Panc1 (cell line): ENCODE measurements around the gene B9D2. TPM values are rescaled to one million over a fixed set of nuclear protein-coding genes. Genes with fewer than 3 reads are reported as not detected.
"Not testable (repeated sequence)": the region's sequence is repeated elsewhere in the genome, so short reads cannot be mapped to it uniquely, and the experiment has no call there.

Source experiments
- ATAC-seq: fragments of 200-7000 bp; cut with Tn5 transposase; 2 replicates; pipeline ENCODE4 v1.9.1; 2020; ENCODE audit warnings: mild to moderate bottlenecking, moderate library complexity
- BruUV-seq: library from RNA; stranded (reverse); fragments of 400-500 nt; replicated peaks from 2 replicates; lab custom pipeline; 2021; lab: Mats Ljungman, UMichigan
- CTCF ChIA-PET: fragments of 300-600 bp; sonication (Branson Sonifier 250); formaldehyde crosslinking; loops from one replicate; lab custom pipeline; 2022; ENCODE audit warnings: antibody characterized with exemption; lab: Charles Lee
- POLR2A ChIA-PET: fragments of 300-600 bp; sonication (Branson Sonifier 250); formaldehyde crosslinking; loops from one replicate; lab custom pipeline; 2022; ENCODE audit warnings: antibody characterized with exemption; lab: Charles Lee
- DNase-seq: peaks from one replicate; pipeline ENCODE4 v3.0.0-alpha.2; 2010; ENCODE audit warnings: low read depth, low spot score
- H3K27ac ChIP-seq: 2 replicates; pipeline ENCODE4 v1.5.1; 2011; ENCODE audit warnings: mild to moderate bottlenecking, low read length, inconsistent platforms
- H3K27me3 ChIP-seq: fragments of 200-500 bp; sonication (Bioruptor generic); 2 replicates; pipeline ENCODE4 v1.6.0; 2014; ENCODE audit warnings: low read length, inconsistent platforms; ENCODE audit not compliant: control insufficient read depth, insufficient read depth
- H3K36me3 ChIP-seq: fragments of 200-500 bp; sonication (Bioruptor generic); 2 replicates; pipeline ENCODE4 v1.5.1; 2014; ENCODE audit warnings: inconsistent platforms, mild to moderate bottlenecking, low read length, moderate library complexity; ENCODE audit not compliant: control insufficient read depth, insufficient read depth
- H3K4me1 ChIP-seq: 2 replicates; pipeline ENCODE4 v1.5.1; 2011; ENCODE audit warnings: inconsistent platforms, mild to moderate bottlenecking, low read length, moderate library complexity; ENCODE audit not compliant: control insufficient read depth, insufficient read depth
- H3K4me3 ChIP-seq, 2 experiments: 2 replicates each; pipeline ENCODE4 v1.5.1; 2011 to 2012; ENCODE audit warnings: low read depth in 2 of 2, low read length in 2 of 2, mild to moderate bottlenecking in 2 of 2, inconsistent platforms in 1 of 2, moderate library complexity in 1 of 2
- H3K9me3 ChIP-seq: fragments of 200-500 bp; sonication (Bioruptor generic); 2 replicates; pipeline ENCODE4 v1.5.1; 2014; ENCODE audit warnings: low read depth, mild to moderate bottlenecking, inconsistent platforms, low read length, moderate library complexity; ENCODE audit not compliant: control insufficient read depth, insufficient read depth
- CTCF ChIP-seq: fragments of 450-650 bp; IDR thresholded peaks from 2 replicates; pipeline ENCODE4 v1.5.1; 2017; ENCODE audit warnings: mild to moderate bottlenecking
- POLR2AphosphoS5 ChIP-seq: IDR thresholded peaks from 2 replicates; pipeline ENCODE4 v1.6.1; 2012; ENCODE audit warnings: mild to moderate bottlenecking, low read depth, low read length, moderate library complexity
- REST ChIP-seq, 2 experiments: IDR thresholded peaks; 2 replicates each; pipeline ENCODE4 v1.6.1; 2011 to 2012; ENCODE audit warnings: low read depth in 2 of 2, control low read depth in 1 of 2, low read length in 1 of 2, mild to moderate bottlenecking in 1 of 2, moderate library complexity in 1 of 2; ENCODE audit not compliant: insufficient read depth in 1 of 2
- SIN3A ChIP-seq: IDR thresholded peaks from 2 replicates; pipeline ENCODE4 v1.6.1; 2012; ENCODE audit warnings: low read depth, mild to moderate bottlenecking, low read length, moderate library complexity, borderline replicate concordance; ENCODE audit not compliant: insufficient read depth
- TCF7L2 ChIP-seq: IDR thresholded peaks from 2 replicates; pipeline ENCODE4 v1.6.1; 2011; ENCODE audit warnings: mild to moderate bottlenecking, low read depth, low read length, inconsistent platforms
- in situ Hi-C: cut with HindIII; loops from 2 replicates; pipeline ENCODE4 v1.10.0; 2016; ENCODE audit warnings: low sequenced_read_pairs, low pct_unique_long_range_greater_than_20kb
- intact Hi-C: fragments of 100-400 bp; cut with micrococcal nuclease; formaldehyde crosslinking; loops from one replicate; pipeline ENCODE4 v1.10.0; 2022; ENCODE audit not compliant: unreplicated experiment
- total RNA-seq: library from RNA; stranded (reverse); gene quantifications from one replicate; pipeline ENCODE4 v1.2.1, GENCODE V29; 2021; ENCODE audit not compliant: unreplicated experiment

Gene B9D2
- total RNA-seq, 1 experiment from 2014 or later, result 7.1 TPM

- ChIA-PET POLR2A (no interaction called here), CTCF (no interaction called here)
- no peaks in the 10 kb centered on the region for H3K9me3 ChIP-seq
- in situ Hi-C loops, result no loop called here
- ATAC-seq (no peak), DNase-seq (no peak)
- no peak overlapping the region for H3K27ac ChIP-seq
- no TSS peak for BruUV-seq
- H3K27me3 ChIP-seq, result no peaks in the 10 kb centered on the region
- H3K4me3 ChIP-seq, result no peak overlapping the region
- no peaks in the 10 kb centered on the region for H3K36me3 ChIP-seq
- H3K4me1 ChIP-seq, result no peaks in the 10 kb centered on the region
- TF ChIP-seq SIN3A (no peak), REST (IDR thresholded peaks at IDR 0.05; ENCODE audit: insufficient read depth in 1 of 2, low read depth in 2 of 2, low read length in 1 of 2) (no peak), TCF7L2 (no peak), CTCF (no peak), POLR2AphosphoS5 (no peak)
- intact Hi-C loops, result no loop called here
Observed at GRCh38 chr19:41384351-41384750, 20.4 kb upstream of the B9D2 start.

GRCh38 chr19:41381536-41381935 is 17.6 kb upstream of the B9D2 start:
- BruUV-seq, H3K4me3 ChIP-seq, DNase-seq, H3K27ac ChIP-seq, H3K27me3 ChIP-seq, ATAC-seq, H3K36me3 ChIP-seq, POLR2A ChIA-PET, in situ Hi-C loops, intact Hi-C loops, CTCF ChIA-PET, H3K4me1 ChIP-seq, H3K9me3 ChIP-seq: not testable (repeated sequence)

DNA sequence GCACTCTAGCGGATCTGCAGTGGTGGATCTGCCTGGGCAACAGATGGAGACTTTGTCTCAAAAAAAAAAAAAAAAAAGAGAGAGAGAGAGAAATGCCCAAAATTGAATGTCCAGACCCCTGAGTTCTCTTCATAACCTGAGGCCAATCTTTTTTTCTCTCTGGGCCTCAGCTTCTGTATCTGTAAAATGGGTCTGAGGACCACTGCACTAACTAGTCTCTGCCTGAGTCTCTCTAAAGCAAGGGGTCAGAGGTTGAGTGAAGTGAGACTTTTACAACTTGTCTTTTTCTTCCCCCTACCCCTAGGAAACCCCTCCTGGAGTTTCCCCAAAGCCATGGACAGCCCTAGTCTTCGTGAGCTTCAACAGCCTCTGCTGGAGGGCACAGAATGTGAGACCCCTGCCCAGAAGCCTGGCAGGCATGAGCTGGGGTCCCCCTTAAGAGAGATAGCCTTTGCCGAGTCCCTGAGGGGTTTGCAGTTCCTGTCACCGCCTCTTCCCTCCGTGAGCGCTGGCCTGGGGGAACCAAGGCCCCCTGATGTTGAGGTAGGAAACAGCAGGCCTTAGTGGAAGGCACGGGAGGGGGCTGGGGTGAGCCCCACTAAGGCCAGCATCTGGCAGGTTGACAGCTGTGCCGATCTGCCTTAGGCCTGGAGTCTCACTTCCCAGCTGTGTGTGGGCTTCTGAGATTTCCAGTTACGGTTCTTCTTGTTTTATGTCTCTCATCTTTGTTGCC is 14.2 kb upstream of the B9D2 start:
- TF ChIP-seq REST (IDR thresholded peaks at IDR 0.05; ENCODE audit: insufficient read depth in 1 of 2, low read depth in 2 of 2, low read length in 1 of 2) (no peak), SIN3A (no peak), TCF7L2 (no peak), POLR2AphosphoS5 (no peak), CTCF (no peak)
- 0 out of 2 replicates have a peak, but pooled peaks have one; percentile 20 for ATAC-seq
- CTCF ChIA-PET, result no interaction called here
- Histone ChIP-seq H3K9me3 (no peaks in the 10 kb centered on the region), H3K27ac (no peak overlapping the region), H3K4me3 (no peak overlapping the region), H3K27me3 (no peaks in the 10 kb centered on the region), H3K4me1 (peaks cover 4% of the 10 kb centered on the region; the same call in 1 of the 2 replicates), H3K36me3 (no peaks in the 10 kb centered on the region)
- POLR2A ChIA-PET, result interaction anchor here (0.6 kb wide), 1 partner anchor 748 kb away, joined by 5 read pairs; no protein-coding TSS in a partner anchor
- no peak for DNase-seq
- in situ Hi-C loops (no loop called here), intact Hi-C loops (no loop called here)
- no TSS peak for BruUV-seq
